Activated CD8-positive, alpha-beta memory T cell treated with anti-CD3 and anti-CD28 coated beads, Interleukin-2, amount 50 U/mL, for 24 hours (primary cell): ENCODE data around the gene TMEM141.
"Not testable (repeated sequence)": the region's sequence is repeated elsewhere in the genome, so short reads cannot be mapped to it uniquely, and the experiment has no call there.

Experiments
- DNase-seq: peaks from one replicate; pipeline ENCODE4 v3.0.0-alpha.2; 2020; ENCODE audit errors: extremely low read depth

TMEM141 gene

DNA sequence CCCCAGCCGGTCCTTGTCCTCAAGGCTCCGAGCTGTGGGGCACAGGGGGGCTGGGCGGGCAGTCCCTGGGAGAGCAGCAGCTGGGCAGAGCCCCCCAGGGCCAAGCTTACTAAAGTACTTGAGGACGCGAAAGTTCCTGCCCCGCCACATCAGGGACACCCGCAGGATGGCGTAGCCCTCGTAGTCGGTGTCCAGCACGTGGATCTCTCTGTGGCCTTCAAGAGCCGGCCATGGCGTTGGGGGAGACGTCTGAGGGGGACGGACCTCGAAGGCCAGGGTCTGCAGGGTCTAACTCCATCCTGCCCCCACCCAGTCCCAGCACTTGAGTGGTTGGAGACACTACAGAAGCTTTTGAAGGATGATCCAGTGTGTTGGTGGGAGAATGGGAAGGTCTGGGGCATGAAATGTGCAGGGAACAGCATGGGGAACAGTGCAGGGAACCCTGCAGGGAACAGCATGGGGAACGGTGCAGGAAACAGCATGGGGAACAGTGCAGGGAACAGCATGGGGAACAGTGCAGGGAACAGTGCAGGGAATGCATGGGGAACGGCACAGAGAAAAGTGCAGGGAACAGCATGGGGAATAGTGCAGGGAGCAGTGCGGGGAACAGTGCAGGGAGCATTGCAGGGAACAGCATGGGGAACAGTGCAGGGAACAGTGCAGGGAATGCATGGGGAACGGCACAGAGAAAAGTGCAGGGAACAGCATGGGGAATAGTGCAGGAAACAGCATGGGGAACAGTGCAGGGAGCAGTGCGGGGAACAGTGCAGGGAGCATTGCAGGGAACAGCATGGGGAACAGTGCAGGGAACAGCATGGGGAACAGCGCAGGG, 35.6 kb upstream of the TMEM141 start:
- DNase-seq = not testable (repeated sequence)

DNA sequence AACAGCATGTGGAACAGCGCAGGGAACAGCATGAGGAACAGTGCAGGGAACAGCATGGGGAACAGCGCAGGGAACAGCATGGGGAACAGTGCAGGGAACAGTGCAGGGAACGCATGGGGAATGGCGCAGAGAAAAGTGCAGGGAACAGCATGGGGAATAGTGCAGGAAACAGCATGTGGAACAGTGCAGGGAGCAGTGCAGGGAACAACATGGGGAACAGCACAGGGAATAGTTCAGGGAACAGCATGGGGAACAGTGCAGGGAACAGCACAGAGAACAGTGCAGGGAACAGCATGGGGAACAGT, 35.1 kb upstream of the TMEM141 start:
- DNase-seq = no peak

DNA sequence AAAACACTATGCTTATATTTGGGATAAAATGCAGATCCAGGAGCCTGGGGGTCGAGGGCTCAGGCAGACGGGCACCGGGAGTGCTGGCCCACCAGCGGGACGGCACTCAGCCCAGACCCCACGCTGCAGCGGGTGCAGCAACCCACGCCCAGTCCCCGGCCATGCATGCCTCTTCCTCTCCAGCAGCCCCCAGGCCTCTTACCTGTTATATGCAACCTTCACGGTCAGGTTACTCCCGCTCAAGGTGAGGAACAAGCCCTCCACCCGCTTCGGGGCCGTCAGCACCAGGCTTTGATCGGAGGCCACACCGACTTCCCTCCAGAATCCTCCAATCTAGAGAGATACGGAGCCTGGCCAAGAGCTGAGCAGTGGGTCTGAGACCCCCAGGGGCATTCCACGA, 34.3 kb upstream of the TMEM141 start:
- no peak for DNase-seq

GRCh38 chr9:136757328-136757727, 33.8 kb upstream of the TMEM141 start:
- no peak for DNase-seq

DNA sequence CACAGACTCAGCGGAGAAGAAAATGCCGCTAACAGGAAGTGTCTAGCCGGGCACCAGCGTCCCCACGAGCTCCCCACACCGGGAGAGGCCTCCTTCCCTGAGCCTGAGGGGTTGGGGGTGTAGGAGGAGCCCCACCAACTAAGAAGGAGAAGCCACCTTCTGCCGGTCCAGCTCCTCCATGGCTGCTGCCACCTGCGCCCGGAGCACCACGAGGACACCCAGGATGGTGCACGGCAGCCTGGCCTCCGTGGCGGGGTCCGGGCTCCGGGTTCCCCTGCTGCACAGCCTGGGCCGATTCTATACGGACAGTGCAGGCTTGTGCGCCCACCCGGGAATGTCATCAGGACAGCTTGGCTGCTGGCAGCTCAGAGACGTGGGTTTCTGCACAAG, 33.4 kb upstream of the TMEM141 start:
- DNase-seq = no peak

DNA sequence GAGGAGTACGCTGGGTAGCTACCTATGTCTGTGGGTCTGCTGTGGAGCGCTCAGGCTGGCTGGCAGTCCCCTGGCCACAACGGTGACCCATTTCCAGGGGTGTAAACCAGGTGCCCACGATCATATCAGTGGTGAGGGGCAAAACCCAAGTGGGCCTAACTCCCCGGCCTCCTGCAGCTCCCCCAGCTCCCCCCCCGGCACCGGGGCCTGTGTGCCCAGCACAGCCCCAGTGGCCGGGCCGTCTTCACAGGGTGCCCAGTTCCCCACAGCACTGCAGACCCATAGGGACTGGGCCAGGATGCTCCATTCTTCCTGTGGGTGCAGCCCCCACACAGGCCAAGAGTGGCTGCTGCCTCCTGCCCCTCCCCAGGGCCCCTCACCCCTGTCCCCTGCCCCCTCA, 32.1 kb upstream of the TMEM141 start:
- no peak for DNase-seq

DNA sequence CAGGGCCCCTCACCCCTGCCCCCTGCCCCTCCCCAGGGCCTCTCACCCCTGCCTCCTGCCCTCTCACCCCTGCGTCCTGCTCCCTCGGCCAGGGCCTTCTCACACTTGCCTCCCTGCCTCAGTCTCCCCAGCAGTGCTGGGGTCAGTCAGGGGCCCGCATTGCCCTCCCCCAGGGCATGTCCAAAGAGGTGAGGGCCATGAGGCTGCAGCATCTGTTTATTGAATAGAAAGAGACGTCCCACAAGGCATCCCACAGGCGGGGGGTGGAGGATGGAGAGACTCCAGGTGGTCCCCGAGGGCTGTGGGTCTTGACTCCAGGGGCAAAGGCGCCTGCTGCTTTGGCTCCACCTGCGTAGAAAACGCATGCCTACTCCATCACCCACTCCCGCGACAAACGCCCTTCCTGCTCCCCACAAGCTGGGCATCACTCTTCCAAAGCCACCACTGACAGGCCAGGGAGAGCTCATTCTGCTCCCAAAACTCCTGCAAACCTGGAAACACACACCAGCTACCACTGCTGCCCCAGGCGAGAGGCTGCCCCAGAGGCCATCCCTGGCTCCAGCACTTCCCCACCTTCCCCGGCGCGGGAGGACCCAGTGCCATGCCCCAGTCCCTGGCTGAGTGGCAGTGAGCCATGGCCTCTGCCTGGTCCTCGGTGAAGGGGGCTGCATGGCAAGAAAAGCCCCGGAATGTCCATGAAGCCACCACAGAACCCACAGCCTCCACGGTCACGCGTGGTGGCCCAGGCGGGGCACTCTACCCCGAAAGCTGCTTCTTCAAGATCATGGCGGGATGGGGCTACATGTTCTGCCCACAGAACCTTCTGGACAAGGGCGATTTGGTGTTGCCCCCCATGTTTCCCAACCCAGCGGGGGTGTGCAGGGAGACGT, 31.5 kb upstream of the TMEM141 start:
- no peak for DNase-seq

DNA sequence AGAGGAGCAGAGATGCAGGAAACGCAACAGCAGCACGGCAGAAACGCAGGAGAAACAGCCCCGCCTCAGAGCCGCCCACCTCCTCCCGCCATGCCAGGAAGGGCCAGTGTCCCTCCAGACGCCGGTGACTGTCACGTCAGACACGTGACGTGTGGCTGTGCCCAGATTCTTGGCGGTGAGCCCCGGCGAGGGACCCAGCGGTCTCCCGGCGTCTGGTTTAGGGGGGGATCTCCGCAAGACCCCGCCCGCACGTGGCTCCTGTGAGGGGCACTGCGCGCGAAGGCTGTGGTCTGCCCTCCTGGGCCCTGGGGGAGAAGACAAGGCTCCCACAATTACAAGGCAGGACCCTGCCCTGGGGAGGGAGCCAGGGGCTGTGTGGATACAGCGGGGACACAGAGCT, 30.7 kb upstream of the TMEM141 start:
- no peak for DNase-seq

DNA sequence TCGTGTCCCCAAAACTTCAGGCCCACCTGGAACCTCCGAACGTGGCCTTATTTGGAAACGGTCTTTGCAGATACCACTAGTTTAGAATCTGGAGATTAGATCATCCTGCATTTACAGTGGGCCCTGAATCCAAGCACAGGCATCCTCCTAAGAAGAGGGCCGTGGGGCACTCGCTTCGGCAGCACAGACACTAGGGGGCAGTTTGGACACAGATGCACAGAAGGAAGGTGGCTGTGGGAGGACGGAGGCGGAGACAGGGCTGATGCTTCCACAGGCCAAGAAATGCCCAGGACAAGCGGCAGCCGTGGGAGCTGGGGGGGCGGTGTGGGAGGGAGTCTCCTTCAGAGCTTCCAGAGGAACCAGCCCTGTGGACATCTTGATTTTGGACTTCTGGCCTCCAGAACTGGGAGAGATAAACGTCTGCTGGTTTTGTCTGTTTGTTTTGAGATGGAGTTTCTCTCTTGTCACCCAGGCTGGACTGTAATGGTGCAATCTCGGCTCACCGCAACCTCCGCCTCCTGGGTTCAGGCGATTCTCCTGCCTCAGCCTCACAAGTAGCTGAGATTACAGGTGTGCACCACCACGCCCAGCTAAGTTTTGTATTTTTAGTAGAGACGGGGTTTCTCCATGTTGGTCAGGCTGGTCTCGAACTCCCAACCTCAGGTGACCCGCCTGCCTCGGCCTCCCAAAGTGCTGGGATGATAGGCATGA, 30.2 kb upstream of the TMEM141 start:
- not testable (repeated sequence) for DNase-seq

DNA sequence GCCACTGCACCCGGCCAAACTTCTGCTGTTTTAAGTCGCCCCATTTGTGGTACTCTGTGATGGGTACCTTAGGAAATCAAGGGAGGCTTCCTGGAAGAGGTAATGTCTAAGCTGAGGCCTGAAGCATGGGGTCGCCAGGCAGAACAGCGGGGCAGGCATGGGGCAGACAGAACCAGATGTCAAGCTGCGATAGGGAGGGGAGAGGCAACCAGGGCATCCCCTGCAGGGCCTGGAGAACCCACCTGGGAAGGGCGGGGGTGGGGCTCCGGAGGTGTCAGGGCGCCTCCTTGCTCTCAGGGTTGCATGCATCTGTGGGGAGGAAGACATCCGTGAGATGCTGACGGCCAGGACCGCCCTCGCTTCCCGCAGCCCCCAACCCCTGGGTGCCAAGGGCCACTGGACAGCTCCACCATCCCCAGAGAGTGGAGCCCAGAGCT, 29.6 kb upstream of the TMEM141 start:
- DNase-seq = no peak

GRCh38 chr9:136762221-136762691, 28.9 kb upstream of the TMEM141 start:
- no peak for DNase-seq

DNA sequence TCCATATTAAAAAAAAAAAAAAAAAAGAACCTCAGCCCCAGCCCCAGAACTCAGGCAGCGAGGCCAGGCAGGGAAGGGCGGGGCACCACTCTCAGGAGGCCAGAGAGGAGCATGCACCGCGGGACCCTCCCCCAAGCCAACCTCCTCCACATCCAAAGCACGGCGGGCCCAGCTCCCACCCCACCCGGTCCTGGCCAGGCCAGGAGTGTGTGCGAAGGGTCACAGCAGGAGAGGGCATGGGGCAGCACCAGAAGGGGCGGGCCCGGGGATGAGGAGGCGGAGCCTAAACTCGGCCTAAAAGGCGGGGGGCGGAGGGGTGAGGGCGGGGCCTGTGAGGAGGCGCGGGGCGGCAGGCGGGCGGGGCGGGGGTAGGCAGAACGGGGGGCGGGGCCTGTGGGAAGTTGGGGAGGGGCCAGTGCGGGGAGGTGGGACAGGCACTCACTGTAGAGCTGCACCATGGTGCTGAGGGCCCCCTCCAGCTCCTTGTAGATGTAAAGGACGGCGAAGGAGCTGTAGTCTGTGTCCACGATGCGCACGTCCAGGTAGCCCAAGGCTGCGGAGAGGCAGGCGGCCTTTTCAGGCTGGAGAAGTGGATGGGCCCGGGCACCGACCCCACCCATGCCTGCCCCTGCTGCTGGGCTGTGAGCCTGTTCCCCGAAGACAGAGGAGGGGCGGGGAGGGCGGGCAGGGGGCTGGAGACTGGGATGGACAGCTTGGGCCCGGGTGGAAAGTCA, 28.1 kb upstream of the TMEM141 start:
- no peak for DNase-seq

- no peak for DNase-seq
Observed at GRCh38 chr9:136763649-136764035, 27.5 kb upstream of the TMEM141 start.

GRCh38 chr9:136764301-136764891, 26.7 kb upstream of the TMEM141 start, which contains the start of gene LCN15:
Gene LCN15, minus strand, starts transcription at chr9:136764518. Its CDS starts 30 bp downstream, at chr9:136764488.
- no peak for DNase-seq

GRCh38 chr9:136765041-136765440, 26.1 kb upstream of the TMEM141 start:
- no peak for DNase-seq

DNA sequence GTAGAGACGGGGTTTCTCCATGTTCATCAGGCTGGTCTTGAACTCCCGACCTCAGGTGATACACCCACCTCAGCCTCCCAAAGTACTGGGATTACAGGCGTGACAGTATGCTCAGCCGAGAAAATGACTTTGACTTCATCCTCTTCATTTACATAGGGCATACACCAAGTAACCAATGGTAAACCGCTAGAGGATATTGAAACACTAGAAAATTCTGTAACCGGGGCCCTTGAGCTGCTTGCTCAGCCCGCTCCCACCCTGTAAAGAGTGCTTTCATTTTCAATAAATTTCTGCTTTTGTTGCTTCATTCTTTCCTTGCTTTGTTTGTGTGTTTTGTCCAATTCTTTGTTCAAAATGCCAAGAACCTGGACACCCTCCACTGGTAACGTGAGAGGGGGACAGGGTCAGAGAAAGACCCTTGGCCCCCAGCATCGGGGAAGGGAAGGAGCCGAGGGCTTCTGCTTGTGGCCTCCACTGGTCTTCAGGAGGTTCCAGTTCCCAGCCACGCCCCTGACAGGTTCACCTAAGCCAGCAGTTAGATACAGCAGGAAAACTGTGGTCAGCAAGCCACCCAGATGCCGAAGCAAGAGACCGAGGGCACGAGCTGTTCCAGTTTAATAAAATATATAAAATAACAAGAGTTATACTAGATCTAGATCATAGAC, 25.3 kb upstream of the TMEM141 start:
- not testable (repeated sequence) for DNase-seq

GRCh38 chr9:136766410-136767120, 24.6 kb upstream of the TMEM141 start:
- DNase-seq = not testable (repeated sequence)

DNA sequence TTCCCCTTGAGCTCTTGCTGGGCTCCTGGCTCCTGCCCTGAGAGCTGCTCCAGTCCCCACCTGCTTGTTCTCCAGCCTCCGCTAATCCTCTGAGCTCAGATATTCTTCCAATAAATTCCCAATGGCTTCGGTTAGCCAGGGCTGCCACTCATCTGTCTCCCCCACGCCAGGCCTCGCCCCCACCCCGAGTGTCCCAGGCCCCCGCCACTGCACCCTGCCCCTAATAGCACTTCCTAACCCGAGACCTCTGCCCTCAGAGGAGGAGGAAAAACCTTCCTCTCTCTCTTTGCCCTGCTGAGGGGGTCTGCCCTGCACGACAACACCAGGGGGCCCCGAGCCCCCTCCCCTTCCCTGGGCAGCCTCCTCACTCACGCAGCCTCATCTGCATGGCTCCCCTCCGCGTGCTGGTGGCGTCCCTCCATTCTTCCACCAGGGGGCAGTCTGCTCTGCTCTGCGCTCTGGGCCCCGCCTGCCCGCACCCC, 21.4 kb upstream of the TMEM141 start:
- no peak for DNase-seq

GRCh38 chr9:136771907-136772415, 19.2 kb upstream of the TMEM141 start:
- DNase-seq = no peak
